Brain microvascular endothelial cell (primary cell): ENCODE results near the gene PIK3CA.

Experiments used
- DNase-seq: peaks from one replicate; pipeline ENCODE4 v3.0.0-alpha.2; 2020
- H3K27ac ChIP-seq: fragments of 250-450 bp; sonication (Bioruptor Pico); 2 replicates; pipeline ENCODE4 v1.5.1; 2020; ENCODE audit warnings: mild to moderate bottlenecking, moderate library complexity
- H3K27me3 ChIP-seq: fragments of 250-450 bp; sonication (Bioruptor Pico); replicated peaks from 2 replicates; pipeline ENCODE4 v1.5.1; 2020; ENCODE audit warnings: mild to moderate bottlenecking
- H3K36me3 ChIP-seq: fragments of 250-450 bp; sonication (Bioruptor Pico); replicated peaks from 2 replicates; pipeline ENCODE4 v1.5.1; 2020; ENCODE audit warnings: mild to moderate bottlenecking
- H3K4me3 ChIP-seq: 2 replicates; pipeline ENCODE4 v1.5.1; 2011; ENCODE audit warnings: low read depth, mild to moderate bottlenecking, control low read depth, low read length, moderate library complexity
- CTCF ChIP-seq: IDR thresholded peaks from 2 replicates; pipeline ENCODE4 v1.5.1; 2011; ENCODE audit warnings: low read depth, mild to moderate bottlenecking, moderate library complexity, low read length, control low read depth, inconsistent platforms; ENCODE audit errors: missing control alignments
- in situ Hi-C: cut with HindIII; loops from 2 replicates; pipeline ENCODE4 v1.10.0; 2017; ENCODE audit warnings: low sequenced_read_pairs, low pct_ligation_motif_present

PIK3CA gene

GRCh38 chr3:179223548-179223947 is 75.4 kb downstream of the PIK3CA start:
- in situ Hi-C loops: no loop called here
- Histone ChIP-seq H3K27me3 (no peaks in the 10 kb centered on the region), H3K27ac (no peak overlapping the region), H3K4me3 (no peak overlapping the region), H3K36me3 (no peaks in the 10 kb centered on the region)
- no peak for DNase-seq
- TF ChIP-seq CTCF: no peak

- no peak for DNase-seq
- in situ Hi-C loops: no loop called here
- Histone ChIP-seq H3K27me3 (no peaks in the 10 kb centered on the region), H3K36me3 (peaks cover 2% of the 10 kb centered on the region), H3K27ac (no peak overlapping the region), H3K4me3 (no peak overlapping the region)
- TF ChIP-seq CTCF: no peak
Observed at GRCh38 chr3:179224584-179224983, 76.4 kb downstream of the PIK3CA start.

GRCh38 chr3:179227349-179227748 is 79.2 kb downstream of the PIK3CA start:
- no peak for DNase-seq
- TF ChIP-seq CTCF: no peak
- H3K27ac ChIP-seq: no peak overlapping the region
- peaks cover 14% of the 10 kb centered on the region for H3K36me3 ChIP-seq
- H3K4me3 ChIP-seq: no peak overlapping the region
- no peaks in the 10 kb centered on the region for H3K27me3 ChIP-seq
- in situ Hi-C loops: no loop called here

GRCh38 chr3:179229177-179229576 is 81.0 kb downstream of the PIK3CA start:
- Histone ChIP-seq H3K27ac (no peak overlapping the region), H3K27me3 (no peaks in the 10 kb centered on the region), H3K4me3 (no peak overlapping the region), H3K36me3 (peaks cover 14% of the 10 kb centered on the region)
- no peak for DNase-seq
- in situ Hi-C loops: no loop called here
- no peak for TF ChIP-seq CTCF

GRCh38 chr3:179233043-179233442 is 84.9 kb downstream of the PIK3CA start:
- peaks cover 14% of the 10 kb centered on the region for H3K36me3 ChIP-seq
- H3K4me3 ChIP-seq: no peak overlapping the region
- H3K27ac ChIP-seq: no peak overlapping the region
- in situ Hi-C loops: no loop called here
- no peak for TF ChIP-seq CTCF
- H3K27me3 ChIP-seq: no peaks in the 10 kb centered on the region
- DNase-seq: no peak

- no peak for DNase-seq
- no peak overlapping the region for H3K27ac ChIP-seq
- in situ Hi-C loops: no loop called here
- no peak overlapping the region for H3K4me3 ChIP-seq
- H3K27me3 ChIP-seq: no peaks in the 10 kb centered on the region
- H3K36me3 ChIP-seq: peaks cover 13% of the 10 kb centered on the region
- TF ChIP-seq CTCF: no peak
Observed at GRCh38 chr3:179234199-179234598, 86.0 kb downstream of the PIK3CA start.
